HFF-Myc (cell line): ENCODE measurements around the gene ZNF710.

Experiments
- DNase-seq: peaks from one replicate; pipeline ENCODE4 v3.0.0-alpha.2; 2011; ENCODE audit warnings: low read depth; ENCODE audit errors: extremely low read depth
- H3K4me3 ChIP-seq: replicated peaks from 2 replicates; pipeline ENCODE4 v1.5.1; 2011; ENCODE audit warnings: low read depth, mild to moderate bottlenecking, control low read depth, low read length
- TF ChIP-seq, protein P1 (sequence below): IDR thresholded peaks from 2 replicates; pipeline ENCODE4 v1.5.1; 2012; ENCODE audit warnings: mild to moderate bottlenecking, low read depth, low read length, control low read depth; ENCODE audit errors: missing control alignments

Gene ZNF710

DNA sequence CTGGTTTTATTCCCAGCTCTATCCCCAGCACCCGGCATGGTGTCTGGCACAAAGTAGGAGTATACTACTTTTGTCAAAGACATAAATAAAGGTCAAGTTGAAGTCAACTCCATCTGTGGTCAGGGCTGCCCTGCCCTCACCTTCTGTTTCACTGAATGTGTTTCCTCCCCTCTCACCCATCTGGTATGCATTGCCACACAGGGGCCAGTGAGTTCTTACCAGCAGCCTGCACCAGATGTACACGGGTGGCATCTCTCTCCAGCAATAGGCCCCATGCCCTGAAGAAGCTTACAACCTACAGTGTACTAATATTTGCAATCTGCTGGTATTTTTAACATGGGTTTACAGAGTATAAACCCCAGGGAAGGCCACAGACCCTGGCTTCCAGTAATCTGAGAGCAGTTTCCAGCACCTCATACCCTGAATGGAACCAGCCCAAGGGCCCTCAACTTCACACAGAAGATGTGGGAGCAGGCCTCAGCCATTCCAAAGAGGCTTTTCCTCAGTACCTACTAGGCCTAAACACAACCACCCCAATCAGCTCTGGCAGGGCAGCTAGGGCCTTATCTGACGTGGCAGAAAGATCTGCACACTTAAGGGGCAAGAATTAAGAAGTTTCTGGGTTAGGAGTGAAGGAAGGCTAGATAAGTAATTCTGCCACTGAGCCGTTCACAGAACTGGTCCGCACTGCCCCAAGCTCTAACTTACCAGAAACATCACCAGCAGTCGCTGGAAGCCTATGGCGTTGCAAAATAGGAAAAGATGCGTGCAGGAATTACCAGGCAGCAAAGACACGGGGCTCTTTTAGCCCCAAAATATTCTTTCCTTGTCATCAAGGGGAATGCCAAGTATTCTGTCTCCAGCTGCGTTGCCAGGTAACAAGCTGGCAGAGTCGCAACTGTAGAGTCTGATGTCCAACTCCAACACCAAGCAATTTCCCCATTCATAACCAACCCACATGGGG lies 99.0 kb downstream of the ZNF710 start:
- DNase-seq, result no peak
- H3K4me3 ChIP-seq, result no peak overlapping the region

DNA sequence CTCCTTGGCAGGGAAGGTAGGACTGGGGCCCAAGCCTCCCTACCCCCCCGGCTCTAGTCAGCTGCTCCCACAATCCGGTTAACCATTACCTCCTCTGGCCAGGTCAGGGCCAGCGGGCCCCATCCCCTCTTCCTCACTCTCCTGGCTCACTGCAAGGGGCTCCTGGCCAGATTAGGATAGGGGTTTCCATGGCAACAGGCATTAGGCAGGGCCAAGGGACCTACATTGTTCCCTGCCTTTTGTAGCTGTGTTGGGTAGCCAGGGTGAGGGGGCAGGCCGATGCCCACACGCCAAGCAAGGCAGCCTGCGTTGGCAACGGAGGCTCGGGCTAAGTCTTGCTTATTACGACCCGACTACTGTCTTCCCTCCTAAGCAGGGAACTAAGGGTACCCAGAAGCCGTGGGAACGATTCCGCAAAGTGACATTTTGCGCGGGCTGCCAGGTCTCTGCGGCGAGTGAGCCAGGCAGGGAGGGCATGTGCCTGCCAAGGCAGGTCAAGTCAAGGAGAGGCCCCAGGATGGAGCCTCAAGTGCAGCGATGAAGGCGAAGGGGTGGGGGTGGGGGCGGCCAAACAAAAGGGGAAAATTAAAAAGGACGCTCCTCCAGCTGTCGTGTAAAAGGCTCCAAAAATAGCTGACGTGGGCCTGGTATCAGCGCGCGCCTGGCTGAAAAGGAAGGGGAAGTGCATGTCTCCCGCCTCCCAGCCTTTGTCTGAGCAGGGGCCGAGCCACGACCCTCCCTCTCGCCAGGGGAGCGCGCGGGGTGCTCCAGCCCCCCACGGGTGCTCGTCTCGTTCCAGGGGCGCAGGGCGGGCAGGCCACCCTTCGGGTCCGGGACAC lies 100.2 kb downstream of the ZNF710 start:
- TF ChIP-seq, protein P1, sequence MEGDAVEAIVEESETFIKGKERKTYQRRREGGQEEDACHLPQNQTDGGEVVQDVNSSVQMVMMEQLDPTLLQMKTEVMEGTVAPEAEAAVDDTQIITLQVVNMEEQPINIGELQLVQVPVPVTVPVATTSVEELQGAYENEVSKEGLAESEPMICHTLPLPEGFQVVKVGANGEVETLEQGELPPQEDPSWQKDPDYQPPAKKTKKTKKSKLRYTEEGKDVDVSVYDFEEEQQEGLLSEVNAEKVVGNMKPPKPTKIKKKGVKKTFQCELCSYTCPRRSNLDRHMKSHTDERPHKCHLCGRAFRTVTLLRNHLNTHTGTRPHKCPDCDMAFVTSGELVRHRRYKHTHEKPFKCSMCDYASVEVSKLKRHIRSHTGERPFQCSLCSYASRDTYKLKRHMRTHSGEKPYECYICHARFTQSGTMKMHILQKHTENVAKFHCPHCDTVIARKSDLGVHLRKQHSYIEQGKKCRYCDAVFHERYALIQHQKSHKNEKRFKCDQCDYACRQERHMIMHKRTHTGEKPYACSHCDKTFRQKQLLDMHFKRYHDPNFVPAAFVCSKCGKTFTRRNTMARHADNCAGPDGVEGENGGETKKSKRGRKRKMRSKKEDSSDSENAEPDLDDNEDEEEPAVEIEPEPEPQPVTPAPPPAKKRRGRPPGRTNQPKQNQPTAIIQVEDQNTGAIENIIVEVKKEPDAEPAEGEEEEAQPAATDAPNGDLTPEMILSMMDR, result no peak
- DNase-seq, result no peak
- H3K4me3 ChIP-seq, result peak overlapping the region; percentile 63

More for the DNA sequence above, 99.0 kb downstream of the ZNF710 start:
- TF ChIP-seq, protein P1, result no peak

DNA sequence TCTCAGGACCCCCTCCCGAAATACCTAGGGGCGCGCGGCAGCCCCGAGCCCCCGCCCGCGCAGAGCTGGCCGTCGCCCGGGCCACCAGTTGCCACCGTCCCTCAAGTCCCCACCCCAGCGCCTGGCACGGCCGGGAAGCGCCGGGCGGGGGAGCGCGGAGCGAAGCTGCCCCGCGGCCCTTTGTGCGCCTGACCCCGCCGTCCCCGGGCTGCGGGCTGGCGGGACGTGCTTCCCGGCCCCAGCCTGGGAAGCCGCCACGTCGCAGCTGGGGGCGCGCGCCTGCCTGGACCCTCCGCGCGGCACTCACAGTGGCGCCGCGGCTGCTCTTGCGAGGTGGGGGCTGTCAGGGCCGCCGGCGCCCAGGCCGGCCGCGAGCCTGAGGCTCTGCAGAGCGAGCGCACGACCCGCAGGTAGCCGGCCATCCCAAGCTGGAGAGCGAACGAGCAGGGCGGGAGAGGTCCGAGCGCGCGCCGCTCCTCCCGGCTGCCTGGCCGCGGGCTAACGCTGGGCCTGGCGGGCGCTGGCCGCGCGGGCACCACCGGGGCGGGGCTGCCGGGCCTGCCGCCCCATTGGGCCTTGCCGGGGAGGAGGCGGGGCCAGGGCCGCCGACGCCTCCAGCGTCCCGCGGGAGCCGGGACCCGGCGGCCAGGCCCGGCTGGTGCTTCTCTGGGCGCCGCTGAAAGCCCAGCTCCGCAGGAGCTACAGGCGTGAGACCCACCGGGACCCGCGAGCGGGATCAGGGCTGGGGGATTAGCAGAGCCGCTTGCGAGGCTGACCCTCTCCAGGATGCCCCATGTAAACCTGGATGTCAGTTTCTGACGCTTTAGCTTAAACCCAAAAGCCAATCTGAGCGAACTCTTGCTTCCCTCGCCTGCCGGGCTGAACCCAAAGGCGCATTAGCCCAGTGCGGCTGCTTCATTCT lies 101.1 kb downstream of the ZNF710 start, which contains the start of gene IDH2:
TSS of gene IDH2 (minus strand) at position 500 of the 922 bp plus-strand sequence. CDS start at position 422, 78 bp downstream.
- TF ChIP-seq, protein P1, result no peak
- no peak for DNase-seq
- peak within 1 kb of the TSS; percentile 63 for H3K4me3 ChIP-seq

DNA sequence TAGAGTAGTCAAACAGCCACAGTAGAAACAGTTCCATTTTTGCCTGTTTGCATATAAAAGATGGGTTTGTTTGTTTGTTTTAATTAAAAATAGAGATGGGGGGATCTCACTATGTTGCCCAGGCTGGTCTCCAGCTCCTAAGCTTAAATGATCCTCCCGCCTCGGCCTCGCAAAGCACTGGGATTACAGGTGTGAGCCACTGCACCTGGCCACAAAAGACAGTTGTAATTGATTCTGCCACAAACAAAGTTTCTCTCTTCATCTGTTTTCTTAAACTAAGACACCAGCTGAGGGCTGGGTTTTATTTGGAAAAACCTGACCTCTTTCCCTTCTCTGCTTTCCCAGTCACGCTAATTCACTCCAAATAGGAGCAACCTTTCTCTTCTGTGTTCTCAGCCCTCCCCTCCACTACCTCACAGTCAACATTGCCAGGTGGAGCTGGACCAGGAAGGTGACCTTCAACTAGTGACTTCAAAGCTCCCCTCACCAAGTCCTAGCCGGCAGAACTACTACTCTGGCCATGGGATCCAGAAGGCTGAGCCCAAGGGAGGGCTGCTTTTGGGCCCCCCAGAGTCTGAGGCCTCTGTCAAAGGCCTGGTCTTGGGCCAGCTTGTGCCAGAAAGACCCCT lies 102.7 kb downstream of the ZNF710 start:
- TF ChIP-seq, protein P1, result no peak
- no peak overlapping the region for H3K4me3 ChIP-seq
- DNase-seq, result no peak

DNA sequence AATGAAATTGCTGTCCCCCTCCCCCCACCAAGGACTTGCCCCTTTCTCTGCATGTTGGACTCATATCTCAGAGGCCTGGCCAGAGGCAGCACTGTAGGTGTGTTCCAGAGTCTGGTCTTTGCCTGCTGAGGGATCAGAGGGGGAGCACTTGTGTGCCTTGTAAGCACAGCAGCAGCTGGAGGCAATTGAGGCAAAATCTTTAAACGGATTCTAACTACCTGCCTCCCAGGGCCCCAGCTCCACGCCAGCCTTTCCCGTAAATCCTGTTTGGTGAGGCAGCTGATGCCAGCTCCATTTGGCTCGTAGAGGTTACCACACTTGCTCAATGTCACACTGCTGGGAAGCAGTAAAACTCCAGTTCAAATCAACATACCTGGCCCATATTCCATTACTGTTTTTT lies 103.4 kb downstream of the ZNF710 start:
- TF ChIP-seq, protein P1, result no peak
- DNase-seq, result no peak
- no peak overlapping the region for H3K4me3 ChIP-seq
